G401.6 (cell line): ENCODE data around the gene TTYH3.
A peak's percentile ranks its signal among the peaks of the same experiment; 100 is the strongest.
"Not testable (repeated sequence)": the region's sequence is repeated elsewhere in the genome, so short reads cannot be mapped to it uniquely, and the experiment has no call there.

Source experiments
- FAIRE-seq: peaks from 2 replicates; lab custom pipeline; 2012; peaks lifted over from hg19 to GRCh38; lab: Jason Lieb, UNC

Gene TTYH3

DNA sequence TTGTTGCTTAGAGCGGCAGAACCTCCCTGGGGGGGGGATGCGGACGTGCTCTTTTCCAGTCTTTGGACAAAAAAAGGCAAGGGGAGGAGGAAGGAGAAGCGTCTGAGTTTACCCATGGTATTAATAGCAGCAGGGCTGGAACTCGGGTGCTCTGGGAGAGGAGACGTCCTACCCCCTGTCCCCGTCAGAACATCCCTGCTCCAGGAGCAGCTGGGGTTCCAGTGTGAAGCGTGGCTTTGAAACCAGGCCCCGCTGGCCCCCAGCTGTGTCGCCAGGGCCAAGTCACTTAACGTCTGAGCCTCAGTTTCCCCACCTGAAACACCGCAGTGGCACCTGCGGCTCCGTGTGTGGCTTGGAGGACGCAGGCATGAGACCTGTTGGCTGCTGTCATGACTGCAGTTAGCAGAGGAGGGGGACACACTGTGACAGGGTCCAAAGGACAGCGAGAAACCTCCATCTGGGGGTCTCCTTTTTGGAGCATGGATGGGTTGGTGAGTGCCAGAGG, 57.6 kb downstream of the TTYH3 start:
- FAIRE-seq = no peak

- no peak for FAIRE-seq
Observed at GRCh38 chr7:2689951-2690705, 58.3 kb downstream of the TTYH3 start.

DNA sequence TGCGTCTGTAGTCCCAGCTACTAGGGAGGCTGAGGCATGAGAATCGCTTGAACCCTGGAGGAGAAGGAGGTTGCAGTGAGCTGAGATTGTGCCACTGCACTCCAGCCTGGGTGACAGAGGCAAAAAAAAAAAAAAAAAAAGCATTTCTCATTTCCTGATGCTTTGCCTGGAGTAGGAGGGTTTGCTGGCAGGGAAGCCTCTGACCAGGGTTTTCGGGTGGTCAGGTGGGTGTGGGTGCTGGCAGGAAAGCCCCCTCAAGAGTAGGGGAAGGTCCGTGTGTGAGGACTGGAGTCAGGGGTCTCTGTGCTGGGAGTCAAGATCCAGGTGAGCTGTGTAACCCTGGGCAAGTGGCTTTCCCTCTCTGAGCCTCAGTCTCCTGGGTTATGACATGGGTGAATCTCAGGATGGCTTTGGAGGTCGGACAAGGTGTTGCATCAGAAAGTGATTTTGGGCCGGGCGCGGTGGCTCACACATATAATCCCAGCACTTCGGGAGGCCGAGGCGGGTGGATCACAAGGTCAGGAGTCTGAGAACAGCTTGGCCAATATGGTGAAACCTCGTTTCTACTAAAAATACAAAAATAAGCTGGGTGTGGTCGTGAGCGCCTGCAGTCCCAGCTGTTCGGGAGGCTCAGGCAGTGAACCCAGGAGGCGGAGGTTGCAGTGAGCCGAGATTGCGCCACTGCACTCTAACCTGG, 59.4 kb downstream of the TTYH3 start:
- FAIRE-seq = no peak

DNA sequence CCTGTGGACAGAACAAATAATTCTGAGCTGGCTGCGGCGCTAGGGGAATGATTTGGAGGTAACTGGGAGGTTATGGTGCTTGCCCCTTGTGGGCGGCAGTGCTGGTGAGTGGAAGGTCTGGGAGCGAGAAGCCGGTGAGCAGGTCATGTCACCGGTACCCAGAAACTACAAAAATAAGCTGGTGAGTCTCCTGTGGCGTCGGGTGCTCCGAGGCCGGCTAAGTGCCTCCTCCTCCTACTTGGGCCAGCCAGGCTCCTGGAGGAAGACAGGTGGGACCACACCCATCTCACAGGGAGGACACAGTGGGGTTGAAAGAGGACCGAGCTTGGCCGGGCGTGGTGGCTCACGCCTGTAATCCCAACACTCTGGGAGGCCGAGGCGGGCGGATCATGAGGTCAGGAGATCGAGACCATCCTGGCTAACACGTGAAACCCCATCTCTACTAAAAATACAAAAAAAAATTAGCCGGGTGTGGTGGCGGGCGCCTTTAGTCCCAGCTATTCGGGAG, 60.2 kb downstream of the TTYH3 start:
- not testable (repeated sequence) for FAIRE-seq

- no peak for FAIRE-seq
Observed at GRCh38 chr7:2692543-2692942, 60.8 kb downstream of the TTYH3 start.

DNA sequence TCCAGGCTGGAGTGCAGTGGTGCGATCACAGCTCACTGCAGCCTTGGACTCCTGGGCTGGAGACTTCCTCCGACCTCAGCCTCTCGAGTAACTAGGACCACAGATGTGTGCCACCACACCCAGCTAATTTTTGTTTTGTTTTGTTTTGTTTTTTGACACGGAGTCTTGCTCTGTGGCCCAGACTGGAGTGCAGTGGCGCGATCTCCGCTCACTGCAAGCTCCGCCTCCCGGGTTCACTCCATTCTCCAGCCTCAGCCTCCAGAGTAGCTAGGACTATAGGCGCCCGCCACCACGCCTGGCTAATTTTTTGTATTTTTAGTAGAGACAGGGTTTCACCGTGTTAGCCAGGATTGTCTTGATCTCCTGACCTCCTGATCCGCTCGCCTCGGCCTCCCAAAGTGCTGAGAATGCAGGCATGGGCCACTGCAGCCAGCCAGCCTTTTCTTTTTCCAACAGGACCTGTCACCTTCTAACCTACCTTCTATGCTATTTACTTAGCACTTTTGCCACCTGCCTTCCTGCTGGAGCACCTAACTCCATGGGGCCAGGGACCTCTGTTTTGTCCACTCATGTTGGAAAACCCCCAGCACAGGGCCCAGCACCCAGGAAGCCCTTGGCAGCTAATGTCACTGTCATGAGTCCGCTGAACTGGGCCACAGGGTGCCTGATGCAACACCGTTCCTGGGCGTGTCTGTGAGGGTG, 61.8 kb downstream of the TTYH3 start:
- FAIRE-seq = not testable (repeated sequence)

- FAIRE-seq = not testable (repeated sequence)
Observed at GRCh38 chr7:2694122-2694436, 62.3 kb downstream of the TTYH3 start.

GRCh38 chr7:2698581-2699288, 66.9 kb downstream of the TTYH3 start:
- no peak for FAIRE-seq

GRCh38 chr7:2699289-2699620, 67.5 kb downstream of the TTYH3 start:
- no peak for FAIRE-seq

GRCh38 chr7:2700141-2700850, 68.5 kb downstream of the TTYH3 start:
- FAIRE-seq = no peak

GRCh38 chr7:2701424-2701823, 69.6 kb downstream of the TTYH3 start:
- no peak for FAIRE-seq

DNA sequence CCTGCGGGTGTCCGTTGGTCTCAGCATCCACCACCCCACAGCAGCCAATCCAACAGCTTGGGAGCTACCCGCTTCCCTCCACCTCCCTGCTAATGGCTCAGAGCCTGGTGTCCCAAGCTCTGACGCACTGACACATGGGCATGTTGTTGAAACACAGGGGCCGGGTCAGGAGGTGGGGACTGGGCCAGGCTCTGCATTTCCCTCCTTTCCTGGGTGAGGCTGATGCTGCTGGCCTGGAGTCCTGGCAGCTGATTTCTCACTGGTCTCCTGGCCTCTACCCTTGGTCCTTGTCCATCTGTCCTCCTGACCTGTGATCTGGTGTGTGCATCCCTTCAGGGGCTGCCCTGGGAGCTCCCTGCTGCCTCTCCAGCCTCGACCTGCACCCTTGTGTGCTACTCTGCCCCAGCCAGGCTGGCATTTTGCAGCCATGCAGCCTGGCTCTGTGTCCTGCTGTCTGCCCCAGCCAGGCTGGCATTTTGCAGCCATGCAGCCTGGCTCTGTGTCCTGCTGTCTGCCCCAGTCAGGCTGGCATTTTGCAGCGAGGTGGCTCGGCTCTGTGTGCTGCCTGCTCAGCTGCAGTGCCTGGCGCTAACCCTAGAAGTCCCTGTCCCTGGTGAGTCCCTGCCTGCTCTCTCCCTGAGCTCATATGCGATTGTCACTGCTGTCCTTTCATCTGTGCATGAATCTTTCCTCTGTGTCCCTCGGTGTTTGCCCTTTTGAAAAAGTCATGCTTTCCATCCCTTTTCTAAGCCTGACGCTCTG, 70.2 kb downstream of the TTYH3 start:
- no peak for FAIRE-seq

- no peak for FAIRE-seq
Observed at GRCh38 chr7:2702594-2702957, 70.8 kb downstream of the TTYH3 start.

DNA sequence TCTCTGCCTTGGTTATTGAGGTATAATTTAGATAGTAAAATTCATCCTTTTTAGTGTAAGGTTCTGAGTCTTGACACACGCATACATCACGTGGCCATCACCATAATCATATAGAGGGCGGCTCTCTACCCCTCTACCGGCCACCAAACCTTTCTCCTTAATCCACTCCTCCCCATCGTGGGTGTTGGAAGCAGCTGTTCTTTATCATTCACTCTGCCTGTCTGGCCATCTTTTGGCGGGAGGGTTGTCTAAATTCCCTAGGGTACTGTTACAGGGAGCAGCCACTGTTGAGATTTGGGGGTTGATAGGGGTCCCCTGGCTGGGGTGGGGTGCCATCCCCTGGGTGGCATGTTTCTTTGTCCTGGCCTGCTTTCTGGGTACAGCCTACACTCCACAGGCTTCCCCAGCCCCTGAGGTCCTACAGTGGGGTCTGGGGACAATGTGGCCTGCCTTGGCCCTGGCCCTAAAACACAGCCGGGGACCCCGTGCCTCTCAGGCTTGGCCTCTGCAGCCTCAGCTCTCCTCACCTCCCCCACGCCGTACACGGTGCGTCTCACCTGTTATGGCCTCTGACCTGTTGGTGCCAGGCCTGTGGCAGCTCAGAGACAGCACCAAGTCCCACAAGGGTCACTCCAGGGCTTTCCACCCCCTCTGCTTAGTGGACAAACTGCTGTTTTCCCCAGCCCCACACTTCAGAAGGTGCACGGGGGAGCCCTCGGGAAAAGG, 73.7 kb downstream of the TTYH3 start:
- no peak for FAIRE-seq

DNA sequence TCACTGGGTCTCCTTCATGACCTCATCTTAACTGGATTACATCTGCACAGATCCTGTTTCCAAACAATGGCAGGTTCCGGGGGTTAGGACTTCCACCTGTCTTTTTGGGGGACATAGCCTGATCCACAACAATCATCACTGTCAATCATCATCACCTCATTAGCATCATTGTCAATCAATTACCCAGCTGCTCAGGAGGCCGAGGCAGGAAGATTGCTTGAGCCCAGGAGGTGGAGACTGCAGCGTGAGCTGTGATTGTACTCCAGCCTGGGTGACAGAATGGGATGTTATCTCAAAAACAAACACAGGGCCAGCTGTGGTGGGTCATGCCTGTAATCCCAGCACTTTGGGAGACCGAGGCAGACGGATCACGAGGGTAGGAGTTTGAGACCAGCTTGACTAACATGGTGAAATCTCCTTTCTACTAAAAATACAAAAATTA, 74.9 kb downstream of the TTYH3 start:
- no peak for FAIRE-seq

- FAIRE-seq = no peak
Observed at GRCh38 chr7:2707481-2707880, 75.7 kb downstream of the TTYH3 start.

GRCh38 chr7:2708041-2708440, 76.3 kb downstream of the TTYH3 start:
- FAIRE-seq = no peak

DNA sequence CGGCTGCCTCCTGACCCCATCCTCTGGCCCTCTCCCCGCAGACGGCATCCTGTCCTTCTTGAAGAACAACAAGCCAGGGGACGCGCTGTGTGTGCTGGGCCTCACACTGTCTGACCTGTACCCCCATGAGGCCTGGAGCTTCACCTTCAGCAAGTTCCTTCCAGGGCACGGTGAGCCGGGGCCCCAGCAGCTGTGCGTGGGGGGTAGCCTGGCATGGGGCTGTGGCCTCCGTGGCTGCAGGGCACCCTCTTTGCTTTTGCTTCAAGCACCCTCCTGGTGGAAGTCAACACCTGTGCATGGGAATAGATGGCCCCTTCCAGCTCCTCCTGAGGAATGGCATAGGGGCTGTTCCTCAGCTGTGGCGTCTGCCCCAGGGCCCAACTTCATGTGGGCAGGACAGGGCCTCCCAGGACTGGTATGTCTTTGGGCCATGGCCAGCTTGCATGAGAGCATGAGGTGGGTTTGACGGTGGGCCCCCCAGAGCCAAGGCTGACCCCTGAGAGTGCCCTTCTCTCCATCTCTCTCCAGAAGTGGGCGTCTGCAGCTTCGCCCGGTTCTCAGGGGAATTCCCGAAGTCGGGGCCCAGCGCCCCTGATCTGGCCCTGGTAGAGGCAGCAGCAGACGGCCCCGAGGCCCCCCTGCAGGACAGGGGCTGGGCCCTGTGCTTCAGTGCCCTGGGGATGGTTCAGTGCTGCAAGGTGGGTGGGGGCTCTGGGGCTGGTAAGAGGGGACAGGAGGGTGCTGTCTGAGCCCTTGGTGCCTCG, 76.9 kb downstream of the TTYH3 start:
- FAIRE-seq = no peak

GRCh38 chr7:2709553-2710285, 77.9 kb downstream of the TTYH3 start:
- peak; percentile 6 for FAIRE-seq
